Transverse colon (tissue), 3 donors: ENCODE results near the gene IL13RA2.

Source experiments
- EP300 ChIP-seq: sonication (generic); formaldehyde crosslinking; IDR thresholded peaks from one replicate; pipeline ENCODE4 v1.6.1; 2017; ENCODE audit warnings: antibody characterized with exemption, low read depth
- POLR2A ChIP-seq: fragments of 450-650 bp; IDR thresholded peaks from one replicate; pipeline ENCODE4 v1.6.1; 2016; ENCODE audit warnings: antibody characterized with exemption, mild to moderate bottlenecking, moderate library complexity
- TF ChIP-seq, protein P1 (sequence below), 5 experiments: fragments of 200-600 bp in 3 of 5; fragments of 450-650 bp in 2 of 5; sonication (generic) in 3 of 5; IDR thresholded peaks; 1 replicate in 2 of 5; 2 replicates in 3 of 5; pipeline ENCODE4 v1.5.1; 2016 to 2017; ENCODE audit warnings: antibody characterized with exemption in 5 of 5, inconsistent platforms in 3 of 5, mild to moderate bottlenecking in 2 of 5, moderate library complexity in 1 of 5

DNA sequence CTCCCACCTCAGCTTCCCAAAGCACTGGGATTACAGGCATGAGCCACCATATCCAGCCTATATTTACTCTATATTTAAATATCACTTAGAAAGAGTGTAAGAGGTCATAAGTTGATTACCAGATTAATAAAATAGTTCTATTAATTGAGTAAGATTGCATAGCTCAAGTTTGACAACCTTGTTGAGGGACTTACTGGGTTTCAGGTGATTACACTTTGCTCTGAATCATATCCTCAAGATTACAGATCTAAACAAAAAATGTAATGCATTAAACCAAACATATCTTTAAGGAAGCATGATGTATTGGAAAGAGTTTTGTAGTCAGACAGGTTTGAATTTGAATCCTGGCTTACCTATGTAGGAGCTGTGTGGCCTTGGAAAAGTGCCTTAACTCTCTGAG lies 47.9 kb upstream of the IL13RA2 start:
- TF ChIP-seq, protein P1, sequence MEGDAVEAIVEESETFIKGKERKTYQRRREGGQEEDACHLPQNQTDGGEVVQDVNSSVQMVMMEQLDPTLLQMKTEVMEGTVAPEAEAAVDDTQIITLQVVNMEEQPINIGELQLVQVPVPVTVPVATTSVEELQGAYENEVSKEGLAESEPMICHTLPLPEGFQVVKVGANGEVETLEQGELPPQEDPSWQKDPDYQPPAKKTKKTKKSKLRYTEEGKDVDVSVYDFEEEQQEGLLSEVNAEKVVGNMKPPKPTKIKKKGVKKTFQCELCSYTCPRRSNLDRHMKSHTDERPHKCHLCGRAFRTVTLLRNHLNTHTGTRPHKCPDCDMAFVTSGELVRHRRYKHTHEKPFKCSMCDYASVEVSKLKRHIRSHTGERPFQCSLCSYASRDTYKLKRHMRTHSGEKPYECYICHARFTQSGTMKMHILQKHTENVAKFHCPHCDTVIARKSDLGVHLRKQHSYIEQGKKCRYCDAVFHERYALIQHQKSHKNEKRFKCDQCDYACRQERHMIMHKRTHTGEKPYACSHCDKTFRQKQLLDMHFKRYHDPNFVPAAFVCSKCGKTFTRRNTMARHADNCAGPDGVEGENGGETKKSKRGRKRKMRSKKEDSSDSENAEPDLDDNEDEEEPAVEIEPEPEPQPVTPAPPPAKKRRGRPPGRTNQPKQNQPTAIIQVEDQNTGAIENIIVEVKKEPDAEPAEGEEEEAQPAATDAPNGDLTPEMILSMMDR (IDR thresholded peaks at IDR 0.05) = no peak
- TF ChIP-seq EP300 (no peak), POLR2A (no peak)
